Right lobe of liver (tissue), 6 donors: ENCODE measurements around the gene TCF4. TPM values are rescaled to one million over a fixed set of nuclear protein-coding genes. Genes with fewer than 3 reads are reported as not detected.

Experiments
- ATAC-seq, 4 donors: fragments of 200-7000 bp; cut with Tn5 transposase; one replicate each; pipeline ENCODE4 v1.9.1; 2020; ENCODE audit warnings: mild to moderate bottlenecking in 4 of 4, moderate library complexity in 4 of 4
- DNase-seq, 3 donors: peaks; one replicate each; pipeline ENCODE4 v3.0.0-alpha.2; 2020
- H3K27ac ChIP-seq, 3 donors: fragments of 200-600 bp; one replicate each; pipeline ENCODE4 v1.8.0; 2022
- H3K27me3 ChIP-seq, 2 donors: fragments of 200-600 bp; one replicate each; pipeline ENCODE4 v1.8.0; 2022
- H3K36me3 ChIP-seq, 4 donors: fragments of 200-600 bp; sonication (generic) in 1 of 4; one replicate each; pipeline versions ENCODE4 v1.5.1 to v1.8.0; 2017 to 2022; ENCODE audit warnings: control low read depth in 1 of 4
- H3K4me1 ChIP-seq, 4 donors: fragments of 200-600 bp; sonication (generic) in 1 of 4; one replicate each; pipeline versions ENCODE4 v1.5.1 to v1.8.0; 2017 to 2022; ENCODE audit warnings: control low read depth in 1 of 4
- H3K4me3 ChIP-seq, 3 donors: fragments of 200-600 bp; one replicate each; pipeline ENCODE4 v1.8.0; 2022
- H3K9me3 ChIP-seq, 4 donors: fragments of 200-600 bp; sonication (generic) in 1 of 4; one replicate each; pipeline versions ENCODE4 v1.5.1 to v1.8.0; 2017 to 2022; ENCODE audit warnings: control low read depth in 1 of 4
- CTCF ChIP-seq, 4 donors: fragments of 200-600 bp in 3 of 4; fragments of 450-650 bp in 1 of 4; IDR thresholded peaks; one replicate each; pipeline versions ENCODE4 v1.5.1 to v1.8.0; 2016 to 2022; ENCODE audit warnings: antibody characterized with exemption in 4 of 4, mild to moderate bottlenecking in 2 of 4
- POLR2A ChIP-seq: fragments of 450-650 bp; IDR thresholded peaks from one replicate; pipeline ENCODE4 v1.6.1; 2017; ENCODE audit warnings: antibody characterized with exemption, mild to moderate bottlenecking
- WGBS: methylation state at CpG from one replicate; pipeline ENCODE4 v1.1.6; 2018; ENCODE audit warnings: low coverage, low lambda C conversion rate; ENCODE audit not compliant: insufficient coverage; ENCODE audit errors: missing lambda C conversion rate; 5-methylcytosine and 5-hydroxymethylcytosine counted together
- intact Hi-C, 2 donors: fragments of 100-400 bp; cut with DNase I; formaldehyde crosslinking; loops; one replicate each; pipeline versions ENCODE4 v1.11.2 to v1.14.1; 2022
- total RNA-seq, 6 experiments: library from RNA; depleted of rRNA in 2 of 6; stranded (reverse); fragments of >200 nt in 2 of 6; fragmentation: NEBNext Ultra II Directional in 3 of 6; extraction: Animal tissue kit (Norgen Biotek cat#: 25700) in 3 of 6; gene quantifications; one replicate each; pipeline versions ENCODE4 v1.1.0 to v1.2.4, GENCODE V29; 2016 to 2023
- donor health status: DM: no; HTN: yes; CAD: no.
- donor health status: DM: no; HTN: no; CAD: no.
- donor health status: DM: no; HTN: no; CAD: no.
- donor health status: DM: no; HTN: yes; CAD: no.
- donor health status: DM: no; HTN: yes; CAD: no.

Gene TCF4
- total RNA-seq, 6 experiments from 2014 or later = 8.1 to 19.5 (median 10.4) TPM

- 38% methylated on average over 7 of the region's 8 CpGs for WGBS
- no peak for TF ChIP-seq CTCF (IDR thresholded peaks at IDR 0.05)
- TF ChIP-seq POLR2A = no peak
- DNase-seq (no peak), ATAC-seq (no peak)
- Histone ChIP-seq H3K36me3 (no peaks in the 10 kb centered on the region), H3K27me3 (no peaks in the 10 kb centered on the region), H3K4me3 (no peak overlapping the region), H3K9me3 (no peaks in the 10 kb centered on the region), H3K4me1 (no peaks in the 10 kb centered on the region), H3K27ac (no peak overlapping the region)
- intact Hi-C loops = no loop called here
These were observed 286.2 kb downstream of the TCF4 start for GRCh38 chr18:55301824-55302166.

GRCh38 chr18:55300936-55301531, 287.0 kb downstream of the TCF4 start:
- intact Hi-C loops = no loop called here
- Histone ChIP-seq H3K36me3 (no peaks in the 10 kb centered on the region), H3K4me1 (no peaks in the 10 kb centered on the region), H3K27me3 (no peaks in the 10 kb centered on the region), H3K27ac (no peak overlapping the region), H3K4me3 (no peak overlapping the region), H3K9me3 (no peaks in the 10 kb centered on the region)
- ATAC-seq (no peak), DNase-seq (no peak)
- no peak for TF ChIP-seq CTCF (IDR thresholded peaks at IDR 0.05)
- TF ChIP-seq POLR2A = no peak
- 75% methylated on average over 11 of the region's 14 CpGs for WGBS

GRCh38 chr18:55300421-55300935, 287.5 kb downstream of the TCF4 start:
- ATAC-seq = no peak
- no peaks in the 10 kb centered on the region for H3K4me1 ChIP-seq
- H3K36me3 ChIP-seq = no peaks in the 10 kb centered on the region
- H3K4me3 ChIP-seq = no peak overlapping the region
- intact Hi-C loops = no loop called here
- no peak for DNase-seq
- no peaks in the 10 kb centered on the region for H3K9me3 ChIP-seq
- WGBS = 85% methylated on average over 8 of the region's 11 CpGs
- no peaks in the 10 kb centered on the region for H3K27me3 ChIP-seq
- no peak for TF ChIP-seq POLR2A
- TF ChIP-seq CTCF (IDR thresholded peaks at IDR 0.05) = no peak
- no peak overlapping the region for H3K27ac ChIP-seq

GRCh38 chr18:55296778-55297177, 291.2 kb downstream of the TCF4 start:
- H3K27ac ChIP-seq = no peak overlapping the region
- WGBS = 54% methylated on average over 3 of the region's 3 CpGs
- no peaks in the 10 kb centered on the region for H3K36me3 ChIP-seq
- TF ChIP-seq POLR2A (no peak), CTCF (IDR thresholded peaks at IDR 0.05) (no peak)
- H3K27me3 ChIP-seq = no peaks in the 10 kb centered on the region
- no peaks in the 10 kb centered on the region for H3K9me3 ChIP-seq
- H3K4me1 ChIP-seq = no peaks in the 10 kb centered on the region
- no peak for ATAC-seq
- no peak overlapping the region for H3K4me3 ChIP-seq
- intact Hi-C loops = no loop called here
- no peak for DNase-seq

GRCh38 chr18:55296115-55296514, 291.9 kb downstream of the TCF4 start:
- no peak overlapping the region for H3K4me3 ChIP-seq
- H3K36me3 ChIP-seq = no peaks in the 10 kb centered on the region
- no peaks in the 10 kb centered on the region for H3K27me3 ChIP-seq
- H3K9me3 ChIP-seq = no peaks in the 10 kb centered on the region
- intact Hi-C loops = no loop called here
- DNase-seq (no peak), ATAC-seq (no peak)
- no peak overlapping the region for H3K27ac ChIP-seq
- TF ChIP-seq POLR2A (no peak), CTCF (IDR thresholded peaks at IDR 0.05) (no peak)
- 76% methylated on average over 2 of the region's 2 CpGs for WGBS
- H3K4me1 ChIP-seq = no peaks in the 10 kb centered on the region
